Activated T-helper 1 cell treated with Interleukin-2 at 50 U/mL for 16 hours (primary cell): Measurements from ENCODE around the gene TSPOAP1.
A peak's percentile ranks its signal among the peaks of the same experiment; 100 is the strongest.

ENCODE experiments used
- DNase-seq: peaks from one replicate; pipeline ENCODE4 v3.0.0-alpha.2; 2020; ENCODE audit warnings: low read depth

Gene TSPOAP1

GRCh38 chr17:58339755-58340404 lies 11.3 kb upstream of the TSPOAP1 start:
- no peak for DNase-seq

- DNase-seq, result no peak
These were observed 10.5 kb upstream of the TSPOAP1 start for GRCh38 chr17:58338841-58339754.

- DNase-seq, result no peak
These were observed 9.9 kb upstream of the TSPOAP1 start for GRCh38 chr17:58338454-58338840.

DNA sequence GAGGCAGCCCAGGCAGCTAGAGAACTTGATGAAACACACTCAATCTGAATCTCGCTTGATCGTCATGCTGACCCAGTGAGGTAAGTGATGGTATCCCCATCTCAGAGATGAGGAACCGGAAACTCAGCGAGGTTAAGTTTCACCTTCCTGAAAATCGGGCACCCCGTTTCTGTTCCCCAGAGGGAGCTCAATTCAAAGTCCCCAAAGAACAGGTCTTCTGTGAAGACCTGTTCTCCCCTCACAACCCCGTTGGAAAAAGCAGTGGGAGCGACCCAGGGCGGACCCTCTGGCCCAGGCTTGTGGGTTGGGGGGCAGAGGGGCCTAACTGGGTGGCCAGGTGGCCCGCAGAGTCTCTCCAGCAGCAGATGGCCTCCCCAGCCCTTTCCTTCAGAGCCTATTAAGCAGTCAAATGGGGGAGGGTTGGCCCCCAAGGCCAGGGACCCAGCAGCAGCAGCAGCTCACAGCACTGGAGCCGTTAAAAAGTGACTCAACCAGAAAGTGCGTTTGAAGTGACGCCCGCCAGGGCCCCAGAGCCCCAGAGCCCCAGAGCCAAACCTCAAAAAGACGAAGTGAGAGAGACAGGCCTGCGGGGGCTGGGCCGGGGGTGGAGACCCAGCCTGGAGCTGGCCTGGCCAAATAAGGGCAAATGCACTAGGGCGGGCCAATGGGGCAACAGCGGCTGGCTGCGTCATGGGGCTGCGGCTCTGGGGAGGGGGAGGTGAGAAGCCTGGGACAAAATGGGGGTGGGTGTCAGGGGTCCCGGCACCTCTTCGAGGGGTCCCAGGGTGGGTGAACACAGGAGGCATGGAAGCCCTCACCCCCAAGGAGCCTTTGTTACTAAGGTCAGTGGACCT lies 9.2 kb upstream of the TSPOAP1 start:
- DNase-seq, result peak; percentile 86

GRCh38 chr17:58337210-58337599 lies 8.6 kb upstream of the TSPOAP1 start:
- no peak for DNase-seq

DNA sequence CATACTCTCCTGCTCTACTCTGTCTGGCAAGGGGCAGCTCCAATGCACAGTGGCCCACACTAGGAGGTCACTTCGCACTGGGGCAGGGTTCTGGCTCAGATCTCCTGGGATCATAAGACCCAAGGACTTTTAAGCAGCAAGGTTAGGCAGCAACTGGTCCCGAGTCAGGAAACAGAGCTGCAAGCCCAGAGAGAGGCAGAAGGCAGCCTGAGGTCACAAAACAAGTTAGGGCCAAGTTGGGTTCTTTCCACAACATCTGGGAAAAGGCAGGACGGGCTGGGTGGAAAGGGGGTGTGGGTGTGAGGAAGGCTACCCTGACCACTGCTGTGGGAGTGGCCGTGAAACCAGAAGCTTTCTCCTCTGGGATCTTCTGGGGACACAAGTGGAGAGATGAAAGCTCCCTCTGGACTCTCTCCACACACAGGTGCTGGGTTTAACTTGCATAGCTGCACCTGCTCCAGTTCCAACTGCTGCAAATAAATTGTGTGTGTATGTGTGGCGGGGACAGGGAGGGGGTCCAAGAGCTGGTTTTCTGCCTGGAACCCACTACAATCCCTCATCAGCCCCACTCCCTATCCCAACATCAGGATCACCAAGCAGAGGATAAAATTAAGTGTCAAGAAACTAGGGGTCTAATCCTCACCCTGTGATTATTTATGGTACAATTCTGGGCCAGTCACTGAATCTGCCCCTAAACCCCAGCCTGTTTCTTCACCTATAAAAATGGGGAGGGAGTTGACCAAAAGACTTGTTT lies 8.0 kb upstream of the TSPOAP1 start:
- DNase-seq, result no peak

- DNase-seq, result peak; percentile 67
These were observed 7.3 kb upstream of the TSPOAP1 start for GRCh38 chr17:58335779-58336455.

DNA sequence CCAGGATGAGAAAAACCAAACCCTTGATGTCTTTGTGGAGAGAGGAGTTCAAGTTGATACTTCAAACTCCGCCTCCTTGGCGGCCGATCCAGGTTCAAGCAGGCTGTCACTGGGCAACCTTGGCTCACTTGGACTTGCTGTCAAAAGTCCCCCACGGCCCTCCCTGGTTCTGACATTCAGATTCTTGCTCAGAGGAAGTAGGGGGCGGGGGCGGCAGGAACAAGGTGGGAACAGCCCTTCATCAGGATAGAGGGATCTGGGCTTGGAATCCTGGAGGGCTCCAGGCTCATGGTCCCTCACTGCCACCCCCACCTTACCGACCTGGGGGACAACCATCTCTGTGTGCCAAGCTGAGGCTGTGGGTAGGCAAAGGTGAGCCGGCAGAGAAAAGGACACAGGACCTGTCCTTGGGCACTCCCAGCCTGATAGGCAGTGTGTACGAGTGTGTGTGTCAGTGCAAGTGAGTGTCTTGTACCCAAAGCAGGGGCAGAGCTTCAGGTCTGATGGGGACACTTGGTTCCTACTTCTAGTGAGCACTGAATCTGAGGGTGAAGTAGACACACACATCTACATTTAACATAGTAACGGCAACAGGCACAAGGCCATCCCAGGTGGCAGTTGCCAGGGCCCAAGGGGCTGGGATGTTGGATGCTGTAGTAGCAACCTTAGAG lies 6.6 kb upstream of the TSPOAP1 start:
- DNase-seq, result no peak

GRCh38 chr17:58334661-58335060 lies 6.1 kb upstream of the TSPOAP1 start:
- no peak for DNase-seq

GRCh38 chr17:58334256-58334655 lies 5.7 kb upstream of the TSPOAP1 start:
- no peak for DNase-seq

GRCh38 chr17:58333736-58334207 lies 5.2 kb upstream of the TSPOAP1 start:
- no peak for DNase-seq

DNA sequence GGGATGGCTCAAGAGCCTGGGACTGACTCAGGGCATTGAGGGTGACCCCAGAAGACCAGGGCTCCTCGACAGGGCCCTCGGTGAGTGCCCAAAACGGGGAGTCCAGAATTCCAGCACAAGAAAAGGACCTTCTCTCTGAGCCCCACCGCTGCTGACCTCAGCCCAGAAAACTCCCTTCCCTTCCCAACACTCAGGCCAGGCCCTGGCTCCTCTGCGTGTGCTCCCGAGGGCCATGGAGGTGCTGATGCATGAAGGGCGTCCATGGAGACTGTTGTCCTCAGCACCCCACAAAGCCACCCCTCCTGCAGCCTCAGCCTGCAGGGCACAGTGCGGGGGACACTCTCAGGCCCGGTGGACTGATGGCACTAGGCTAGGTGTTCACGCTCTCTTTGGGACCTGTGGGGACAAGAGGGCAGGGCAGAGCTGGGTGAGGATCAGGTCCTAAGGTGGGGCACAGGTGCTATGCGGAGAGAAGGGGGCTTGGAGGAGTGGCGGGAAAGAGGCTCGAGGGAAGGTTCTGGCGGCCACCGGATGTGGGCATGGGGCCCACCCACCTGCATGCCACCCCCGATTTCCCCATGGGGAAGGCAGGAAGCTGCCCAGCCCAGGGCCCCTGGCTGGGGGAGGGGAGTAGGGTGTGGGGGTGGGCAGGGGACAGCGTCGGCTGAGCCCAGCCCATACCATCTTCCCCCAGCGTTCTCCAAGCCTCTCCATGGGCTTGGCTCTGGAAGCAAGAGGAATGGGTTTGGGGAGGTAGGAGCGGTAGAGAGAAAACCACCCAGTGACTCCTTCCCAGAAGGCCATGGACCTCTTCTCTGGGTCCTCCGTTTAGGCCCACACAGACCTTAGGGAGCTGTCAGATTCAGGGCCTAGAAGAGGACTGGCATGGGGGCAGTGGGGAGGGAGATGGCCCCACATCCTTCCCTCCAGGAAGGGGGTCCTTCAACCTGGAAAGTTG lies 4.5 kb upstream of the TSPOAP1 start:
- no peak for DNase-seq

DNA sequence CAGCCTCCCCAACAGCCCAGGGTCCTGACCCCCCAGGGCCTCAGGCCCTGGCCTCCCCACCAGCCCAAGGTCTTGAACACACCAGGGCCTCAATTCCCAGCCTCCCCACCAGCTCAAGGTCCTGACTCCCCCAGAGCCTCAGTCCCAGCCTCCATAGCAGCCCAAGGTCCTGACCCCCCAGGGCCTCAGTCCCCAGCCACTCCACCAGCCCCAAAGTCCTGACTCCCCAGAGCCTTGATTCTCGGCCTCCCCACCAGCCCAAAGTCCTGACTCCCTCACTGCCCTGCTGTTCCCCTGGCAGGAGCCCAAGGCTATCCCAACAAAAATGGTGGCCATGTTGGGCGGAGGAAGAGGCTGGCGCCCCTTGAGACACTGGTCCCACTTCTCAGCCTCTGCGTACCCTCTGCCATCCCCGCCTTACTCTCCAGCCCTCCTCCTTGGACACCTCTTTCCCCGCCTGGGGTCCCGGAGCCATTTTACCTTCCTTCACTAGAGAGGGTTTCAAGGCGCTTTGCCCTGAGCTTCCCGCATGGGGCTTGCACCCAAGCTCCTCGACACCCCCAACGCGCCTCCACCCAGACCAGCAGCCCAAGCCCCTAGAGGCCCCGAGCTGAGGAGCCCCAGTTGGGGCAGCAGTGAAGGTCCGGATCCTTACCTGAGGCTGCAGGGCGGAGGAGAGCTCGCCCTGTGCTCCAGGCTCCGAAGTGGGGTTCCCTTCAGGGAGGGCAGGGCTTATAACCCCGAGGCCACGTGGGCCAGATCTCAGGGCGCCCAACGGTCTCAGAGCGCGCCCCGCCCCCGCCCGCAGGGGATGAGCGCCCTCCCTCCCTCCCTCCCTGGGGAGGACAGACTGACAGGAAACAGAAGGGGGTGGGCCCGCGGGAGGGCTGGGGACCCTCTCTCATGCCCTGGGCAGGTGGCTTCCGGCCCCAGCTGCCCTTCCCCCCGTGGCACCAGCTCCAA lies 3.5 kb upstream of the TSPOAP1 start:
- DNase-seq, result peak; percentile 88

DNA sequence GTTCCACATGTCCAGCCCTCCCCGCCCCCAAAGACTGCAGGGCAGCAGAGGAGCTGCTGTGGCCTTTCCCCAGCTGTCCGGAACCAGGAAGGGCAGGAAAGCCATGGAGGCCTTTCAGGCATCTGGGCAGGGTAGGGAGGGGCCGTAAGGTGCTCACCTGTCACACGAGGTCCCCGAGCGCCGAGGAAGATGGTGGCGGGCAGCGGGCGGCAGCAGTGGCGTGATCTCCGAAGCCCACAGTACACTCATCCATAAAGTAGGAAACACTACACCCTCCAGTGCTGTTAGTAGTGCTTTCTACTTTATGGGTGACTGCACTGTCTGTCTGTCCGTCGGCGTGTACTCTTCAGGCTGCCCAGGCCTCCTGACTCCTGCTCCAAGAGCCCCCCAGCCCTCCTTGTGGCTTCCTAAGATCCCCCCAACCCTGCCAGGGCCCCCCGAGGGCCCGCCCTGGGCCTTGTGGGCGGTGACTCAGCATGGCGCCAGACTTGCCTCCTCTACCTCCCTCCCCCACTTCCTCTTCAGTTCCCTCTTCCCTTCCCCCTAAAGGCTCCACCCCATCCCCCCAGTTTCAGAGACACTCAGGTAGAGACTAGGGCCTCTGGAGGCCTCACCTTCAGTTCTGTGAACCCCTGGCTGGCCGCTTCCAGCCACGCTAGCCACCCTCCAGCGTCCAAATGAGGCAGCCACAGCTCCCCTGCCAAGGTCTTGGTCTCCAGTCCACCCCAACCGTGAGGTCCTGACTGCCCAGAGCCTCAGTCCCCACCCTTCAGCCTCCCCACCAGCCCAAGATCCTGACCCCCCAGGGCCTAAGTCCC lies 2.6 kb upstream of the TSPOAP1 start:
- peak; percentile 61 for DNase-seq

GRCh38 chr17:58330538-58330996 lies 2.0 kb upstream of the TSPOAP1 start:
- no peak for DNase-seq

DNA sequence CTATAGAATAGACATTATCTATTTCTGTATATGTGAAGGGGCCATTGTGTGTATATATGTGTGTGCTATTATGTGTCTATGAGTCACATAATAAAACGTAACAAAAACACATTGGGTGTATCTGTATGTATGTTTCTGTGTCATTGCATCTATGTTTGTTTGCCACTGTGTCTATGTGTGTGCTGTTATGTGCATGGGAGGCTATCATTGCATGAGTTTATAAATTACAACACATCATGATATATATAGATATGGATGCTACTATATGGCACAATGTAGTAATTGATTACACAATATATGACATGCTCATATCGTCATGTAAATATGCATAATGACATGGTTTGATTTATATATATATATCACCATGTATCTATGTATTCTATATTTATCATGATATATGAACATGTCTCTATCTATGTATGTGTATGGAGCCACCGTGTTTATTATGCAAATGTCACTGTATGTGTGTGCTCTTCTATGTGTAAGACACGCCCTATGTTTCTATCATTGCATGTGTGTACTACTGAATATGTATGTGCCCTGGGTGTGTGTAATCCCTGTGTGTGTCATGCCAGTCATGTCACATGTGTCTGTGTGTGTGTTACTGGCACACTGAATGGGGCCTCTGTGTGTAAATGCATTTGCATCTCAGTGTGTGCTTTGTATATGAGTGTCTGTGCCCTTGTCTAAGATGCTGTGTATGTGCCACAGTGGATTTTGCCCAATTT lies 1.4 kb upstream of the TSPOAP1 start:
- no peak for DNase-seq
